ENCODE results near the gene RASD2.

RASD2 gene

DNA sequence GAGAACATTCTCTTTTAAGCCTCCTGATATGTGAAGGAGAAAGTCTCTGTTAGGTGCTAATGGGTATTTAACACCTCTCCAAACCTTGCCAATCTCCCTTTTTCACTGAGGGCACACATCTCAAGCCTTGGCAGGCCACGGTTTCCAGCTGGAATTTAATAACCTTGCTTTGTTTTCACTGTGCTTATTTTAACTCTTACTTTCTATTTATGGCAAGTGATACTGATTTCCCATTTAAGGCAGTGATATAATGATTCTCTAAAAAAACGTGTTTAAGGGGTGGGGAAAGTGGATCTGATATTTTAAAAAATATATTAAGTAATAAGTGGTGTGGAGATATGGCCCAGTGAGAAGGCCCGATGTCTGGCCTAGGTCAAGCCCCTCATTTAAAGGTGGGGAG lies 1.1 kb upstream of the RASD2 start:
- in situ Hi-C loops (cut with MboI; ENCODE audit: low sequenced_read_pairs): no loop called here

DNA sequence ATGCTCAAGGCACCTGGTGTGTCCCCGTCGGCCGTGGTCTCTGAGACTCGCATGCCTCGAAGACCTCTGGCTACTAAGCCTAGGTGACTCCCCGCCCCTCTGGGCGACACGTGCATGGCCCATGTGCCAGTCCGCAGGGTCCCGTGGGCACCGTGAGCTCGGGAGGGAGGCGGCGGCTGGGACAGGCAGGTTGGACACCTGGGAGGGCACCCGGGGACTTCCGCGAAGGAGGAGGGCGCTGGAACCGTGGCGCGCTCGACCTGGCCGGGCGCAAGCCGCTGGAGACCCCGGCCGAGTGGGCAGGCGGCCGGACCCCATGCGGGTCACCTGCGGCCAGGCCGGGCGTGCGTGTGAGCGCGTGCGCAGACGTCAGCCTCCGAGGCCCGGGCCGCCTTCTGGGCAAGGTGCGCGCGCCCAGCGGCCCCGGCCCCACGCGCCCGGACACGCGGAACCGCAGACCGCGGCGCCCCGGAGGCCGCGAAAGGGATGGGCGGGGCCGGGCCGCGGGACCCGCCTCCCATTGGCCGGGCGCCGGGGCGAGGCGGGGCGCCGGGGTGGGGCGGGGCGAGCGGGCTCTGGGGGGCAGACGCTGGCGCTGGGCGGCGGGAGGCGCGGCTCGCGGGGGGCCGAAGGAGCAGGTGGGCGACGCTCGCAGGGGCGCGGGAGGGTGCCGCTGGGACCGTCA lies 579 bp upstream of the RASD2 start:
- in situ Hi-C loops (cut with MboI; ENCODE audit: low sequenced_read_pairs): no loop called here

DNA sequence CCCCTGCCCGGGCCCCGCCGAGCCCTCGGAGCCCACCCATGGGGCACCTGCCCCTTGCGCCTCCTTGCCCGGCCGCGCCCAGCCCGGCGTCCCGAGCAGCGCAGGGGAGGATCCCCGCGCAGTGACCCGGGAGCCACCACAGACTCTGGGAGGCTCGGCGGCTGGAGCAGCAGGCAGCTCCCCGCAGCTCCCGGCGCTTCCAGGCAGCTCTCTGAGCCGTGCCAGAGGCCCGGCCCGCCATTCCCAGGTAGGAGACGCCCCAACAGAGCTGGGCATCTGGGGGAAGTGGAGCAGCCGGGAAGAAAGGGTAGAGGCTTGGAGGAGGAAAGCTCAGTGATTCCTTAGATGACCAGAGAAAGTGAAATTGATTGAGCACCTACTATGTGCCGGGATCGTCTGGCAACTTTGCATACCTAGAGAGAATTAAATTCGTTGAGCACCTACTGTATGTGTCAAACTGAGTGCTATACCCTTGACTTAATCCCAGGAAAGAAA lies 670 bp downstream of the RASD2 start:
- in situ Hi-C loops (cut with MboI; ENCODE audit: low sequenced_read_pairs): no loop called here

DNA sequence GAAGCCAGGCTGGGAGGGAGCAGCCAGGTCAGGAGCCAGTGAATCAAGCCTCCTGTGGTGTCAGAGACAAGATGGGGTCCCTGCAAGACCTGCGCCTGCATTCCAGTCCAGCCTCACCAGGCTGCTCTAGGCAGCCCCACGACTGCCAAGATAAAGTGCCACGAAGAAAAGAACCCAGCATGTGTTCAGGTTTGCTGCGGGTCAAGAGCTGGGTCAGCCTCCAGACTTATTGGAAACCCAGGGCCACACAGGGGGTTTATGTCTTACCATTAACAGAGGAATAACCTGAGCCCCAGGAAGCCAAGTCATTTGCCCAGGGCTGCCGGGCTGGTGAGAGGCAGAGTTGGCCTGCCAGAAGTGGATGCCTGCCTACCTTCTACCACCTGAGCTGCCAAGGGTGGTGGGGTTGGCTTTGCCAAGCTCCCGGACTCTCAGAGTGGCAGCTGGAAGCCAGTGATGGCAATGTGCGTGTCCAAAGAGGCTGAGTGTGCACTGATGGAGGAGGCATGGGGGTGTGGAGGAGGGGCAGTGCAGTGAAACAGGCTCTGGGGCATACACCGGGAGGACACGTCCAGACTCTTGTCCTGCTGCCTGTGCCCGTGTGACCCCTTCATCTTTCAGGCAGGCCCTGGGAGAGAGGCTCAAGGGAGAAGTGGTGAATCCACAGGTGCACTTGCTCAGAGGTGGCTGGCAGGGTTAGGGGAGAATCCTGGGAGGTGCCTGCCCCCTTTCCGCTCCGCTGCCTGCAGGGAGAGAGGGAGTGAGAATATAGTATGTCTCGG lies 1.7 kb downstream of the RASD2 start:
- in situ Hi-C loops (cut with MboI; ENCODE audit: low sequenced_read_pairs): no loop called here

DNA sequence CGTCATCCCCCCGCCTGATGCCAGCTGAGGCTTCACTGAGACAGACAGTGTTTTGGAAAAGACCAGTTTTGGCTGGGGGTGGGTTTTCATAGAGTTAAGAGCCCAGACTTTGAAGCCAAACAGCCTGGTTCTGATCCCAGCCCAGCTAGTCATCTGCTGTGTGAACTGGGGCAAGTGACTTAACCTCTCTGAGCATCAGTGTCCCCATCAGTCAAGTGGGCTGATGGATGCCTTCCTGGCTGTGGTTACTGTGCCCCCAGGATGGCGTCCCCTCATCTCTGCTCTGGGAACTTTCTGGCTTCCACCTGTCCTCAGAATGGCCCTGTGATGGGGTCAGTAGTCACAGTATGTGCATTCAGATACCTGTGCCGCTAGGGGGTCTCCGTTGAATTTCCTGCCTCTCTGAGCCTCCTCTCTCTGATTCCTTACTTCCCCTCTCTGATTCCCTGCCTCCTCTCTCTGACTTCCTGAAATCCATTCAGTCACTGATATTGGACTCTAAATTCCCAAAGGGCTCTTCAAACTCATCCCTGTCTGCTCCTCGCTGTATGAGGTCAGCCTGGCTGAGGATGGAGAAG lies 2.4 kb downstream of the RASD2 start:
- in situ Hi-C loops (cut with MboI; ENCODE audit: low sequenced_read_pairs): no loop called here

DNA sequence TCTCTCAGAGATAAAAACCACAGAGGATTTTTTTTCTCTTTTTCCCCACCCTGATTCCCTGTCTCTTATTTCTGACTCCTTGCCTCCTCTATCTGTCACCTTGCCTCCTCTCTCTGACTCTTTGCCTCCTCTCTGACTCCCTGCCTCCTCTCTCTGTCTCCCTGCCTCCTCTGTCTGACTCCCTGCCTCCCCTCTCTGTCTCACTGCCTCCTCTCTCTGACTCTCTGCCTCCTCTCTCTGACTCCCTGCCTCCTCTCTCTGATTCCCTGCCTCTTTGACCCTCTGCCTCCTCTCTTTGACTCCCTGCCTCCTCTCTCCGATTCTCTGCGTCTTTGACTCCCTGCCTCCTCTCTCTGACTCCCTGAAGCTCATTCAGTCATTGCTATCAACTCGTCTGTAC lies 3.1 kb downstream of the RASD2 start:
- in situ Hi-C loops (cut with MboI; ENCODE audit: low sequenced_read_pairs): no loop called here

DNA sequence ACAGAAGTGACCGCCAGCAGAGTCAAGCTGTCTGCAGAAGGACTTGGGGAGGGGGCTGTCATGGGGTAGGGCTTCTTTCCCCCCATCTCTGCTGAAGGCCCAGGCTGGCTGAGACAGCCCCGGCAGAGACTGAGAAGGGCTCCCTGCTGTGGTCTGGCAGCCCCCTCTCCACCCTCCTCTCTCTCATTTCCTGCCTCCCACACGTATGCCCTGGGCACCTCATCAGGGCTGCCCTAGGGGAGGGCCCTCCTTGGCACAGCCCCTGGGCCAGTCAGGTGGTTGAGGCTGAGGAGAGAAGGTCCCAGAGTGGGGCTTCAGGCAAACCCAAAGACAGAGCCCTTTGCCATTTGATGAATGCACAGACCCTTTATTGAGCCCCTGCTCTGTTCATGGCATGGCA lies 3.6 kb downstream of the RASD2 start:
- in situ Hi-C loops (cut with MboI; ENCODE audit: low sequenced_read_pairs): no loop called here

DNA sequence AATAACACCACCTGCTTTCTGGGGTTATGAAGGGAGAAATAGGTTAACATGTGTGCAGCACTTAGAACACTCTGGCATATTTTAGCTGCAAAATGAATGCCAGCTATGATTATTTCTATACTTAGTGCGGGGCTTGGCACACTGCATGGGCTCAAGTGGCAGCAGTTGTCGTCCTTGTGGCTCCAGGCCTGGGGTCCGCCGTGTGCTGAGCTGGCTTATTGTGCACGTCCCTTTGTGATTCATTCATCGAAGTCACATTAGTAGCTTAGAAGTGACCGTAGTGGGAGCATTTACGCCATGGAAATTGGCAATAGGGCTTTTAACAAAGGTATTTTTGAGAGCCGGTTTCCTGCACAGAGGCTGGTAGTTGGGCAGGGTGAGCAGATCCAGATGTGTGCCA lies 4.2 kb downstream of the RASD2 start:
- in situ Hi-C loops (cut with MboI; ENCODE audit: low sequenced_read_pairs): no loop called here

DNA sequence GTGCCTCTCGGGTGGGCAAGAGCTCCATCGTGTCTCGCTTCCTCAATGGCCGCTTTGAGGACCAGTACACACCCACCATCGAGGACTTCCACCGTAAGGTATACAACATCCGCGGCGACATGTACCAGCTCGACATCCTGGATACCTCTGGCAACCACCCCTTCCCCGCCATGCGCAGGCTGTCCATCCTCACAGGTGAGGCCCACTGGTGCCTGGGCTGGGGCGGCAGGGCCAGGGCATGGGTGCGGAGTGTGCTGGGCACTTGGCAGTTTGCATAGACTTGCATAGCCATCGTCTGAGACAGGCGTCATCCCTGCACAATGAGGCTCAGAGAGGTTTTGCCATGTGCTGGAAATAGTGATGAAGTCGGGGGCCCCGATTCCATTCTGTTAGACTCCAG lies 6.3 kb downstream of the RASD2 start:
- in situ Hi-C loops (cut with MboI; ENCODE audit: low sequenced_read_pairs): no loop called here

DNA sequence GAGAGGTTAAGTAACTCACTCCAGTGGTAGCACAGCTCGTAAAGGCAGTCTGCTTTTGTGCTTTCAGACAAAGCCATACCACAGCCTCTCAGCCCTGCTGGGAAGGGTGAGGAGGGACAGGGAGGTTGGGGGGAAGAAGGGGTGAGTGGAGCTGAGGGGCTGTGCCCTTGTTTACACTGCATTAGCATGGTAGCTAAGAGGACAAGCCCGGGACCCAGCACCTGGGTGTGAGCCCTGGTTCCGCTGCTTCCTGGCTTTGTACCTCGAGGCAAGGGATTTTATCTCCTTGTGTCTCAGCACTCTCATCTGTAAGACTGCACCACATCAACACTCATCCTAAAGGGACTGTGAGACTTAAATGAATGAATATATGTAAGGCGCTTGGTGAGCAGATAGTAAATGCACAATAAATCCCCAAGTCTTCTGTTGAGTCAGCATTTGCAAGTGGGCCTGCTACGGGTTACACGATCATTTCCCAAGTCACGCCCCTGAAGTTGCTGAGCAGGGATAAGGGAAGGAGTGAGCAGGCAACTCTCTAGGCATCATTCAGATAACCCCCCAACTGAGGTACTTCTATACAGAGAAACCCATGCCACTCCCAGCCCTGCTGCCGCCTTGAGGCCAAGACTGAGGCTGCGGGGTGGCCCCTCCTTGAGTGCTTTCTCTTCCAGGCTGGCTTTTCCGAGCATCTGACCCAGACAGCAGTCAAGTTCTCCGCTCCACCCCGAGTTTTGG lies 7.5 kb downstream of the RASD2 start:
- in situ Hi-C loops (cut with MboI; ENCODE audit: low sequenced_read_pairs): no loop called here

DNA sequence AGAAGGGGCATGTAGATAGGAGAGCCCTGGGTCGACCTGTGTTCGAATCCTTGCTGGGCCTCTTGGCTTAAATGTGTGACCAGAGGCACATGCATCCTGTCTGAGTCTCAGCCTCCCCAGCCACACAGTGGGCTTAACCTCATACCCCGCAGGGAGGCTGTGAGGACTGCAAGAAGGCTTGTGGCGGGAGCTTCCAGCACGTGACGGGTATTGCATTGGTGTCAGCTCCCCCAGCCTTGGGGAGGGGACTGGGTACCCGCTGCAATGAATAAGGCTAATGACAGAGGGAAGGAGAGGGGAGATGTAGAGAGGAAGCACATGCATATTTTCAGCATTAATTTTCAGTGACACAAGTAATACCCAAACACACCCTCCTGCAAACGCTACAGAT lies 8.1 kb downstream of the RASD2 start:
- in situ Hi-C loops (cut with MboI; ENCODE audit: low sequenced_read_pairs): no loop called here

DNA sequence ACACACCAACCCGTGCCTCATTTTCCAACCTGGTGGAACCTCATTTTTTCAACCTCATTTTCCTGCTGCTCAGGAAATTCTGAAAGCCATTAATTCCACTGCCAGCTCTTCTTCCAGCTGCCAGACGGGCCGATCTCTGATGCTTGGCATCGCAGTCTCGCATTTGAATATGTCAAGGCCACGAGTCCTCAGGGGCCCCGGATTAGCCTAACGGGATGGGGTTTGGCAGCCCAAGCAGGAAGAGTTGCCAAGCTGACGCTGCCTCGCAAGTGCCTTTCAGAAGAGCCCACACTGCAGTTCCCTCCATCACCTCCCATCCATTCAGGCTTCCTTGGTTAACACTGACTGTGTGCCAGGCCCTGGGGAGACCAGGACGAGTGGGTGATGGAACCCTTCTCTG lies 8.7 kb downstream of the RASD2 start:
- in situ Hi-C loops (cut with MboI; ENCODE audit: low sequenced_read_pairs): no loop called here

DNA sequence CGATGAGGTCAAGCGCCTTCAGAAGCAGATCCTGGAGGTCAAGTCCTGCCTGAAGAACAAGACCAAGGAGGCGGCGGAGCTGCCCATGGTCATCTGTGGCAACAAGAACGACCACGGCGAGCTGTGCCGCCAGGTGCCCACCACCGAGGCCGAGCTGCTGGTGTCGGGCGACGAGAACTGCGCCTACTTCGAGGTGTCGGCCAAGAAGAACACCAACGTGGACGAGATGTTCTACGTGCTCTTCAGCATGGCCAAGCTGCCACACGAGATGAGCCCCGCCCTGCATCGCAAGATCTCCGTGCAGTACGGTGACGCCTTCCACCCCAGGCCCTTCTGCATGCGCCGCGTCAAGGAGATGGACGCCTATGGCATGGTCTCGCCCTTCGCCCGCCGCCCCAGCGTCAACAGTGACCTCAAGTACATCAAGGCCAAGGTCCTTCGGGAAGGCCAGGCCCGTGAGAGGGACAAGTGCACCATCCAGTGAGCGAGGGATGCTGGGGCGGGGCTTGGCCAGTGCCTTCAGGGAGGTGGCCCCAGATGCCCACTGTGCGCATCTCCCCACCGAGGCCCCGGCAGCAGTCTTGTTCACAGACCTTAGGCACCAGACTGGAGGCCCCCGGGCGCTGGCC lies 11.0 kb downstream of the RASD2 start:
- in situ Hi-C loops (cut with MboI; ENCODE audit: low sequenced_read_pairs): no loop called here

DNA sequence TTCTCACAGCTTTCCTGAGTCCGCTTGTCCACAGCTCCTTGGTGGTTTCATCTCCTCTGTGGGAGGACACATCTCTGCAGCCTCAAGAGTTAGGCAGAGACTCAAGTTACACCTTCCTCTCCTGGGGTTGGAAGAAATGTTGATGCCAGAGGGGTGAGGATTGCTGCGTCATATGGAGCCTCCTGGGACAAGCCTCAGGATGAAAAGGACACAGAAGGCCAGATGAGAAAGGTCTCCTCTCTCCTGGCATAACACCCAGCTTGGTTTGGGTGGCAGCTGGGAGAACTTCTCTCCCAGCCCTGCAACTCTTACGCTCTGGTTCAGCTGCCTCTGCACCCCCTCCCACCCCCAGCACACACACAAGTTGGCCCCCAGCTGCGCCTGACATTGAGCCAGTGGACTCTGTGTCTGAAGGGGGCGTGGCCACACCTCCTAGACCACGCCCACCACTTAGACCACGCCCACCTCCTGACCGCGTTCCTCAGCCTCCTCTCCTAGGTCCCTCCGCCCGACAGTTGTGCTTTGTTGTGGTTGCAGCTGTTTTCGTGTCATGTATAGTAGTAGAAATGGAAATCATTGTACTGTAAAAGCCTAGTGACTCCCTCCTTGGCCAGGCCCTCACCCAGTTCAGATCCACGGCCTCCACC lies 11.7 kb downstream of the RASD2 start:
- in situ Hi-C loops (cut with MboI; ENCODE audit: low sequenced_read_pairs): no loop called here

DNA sequence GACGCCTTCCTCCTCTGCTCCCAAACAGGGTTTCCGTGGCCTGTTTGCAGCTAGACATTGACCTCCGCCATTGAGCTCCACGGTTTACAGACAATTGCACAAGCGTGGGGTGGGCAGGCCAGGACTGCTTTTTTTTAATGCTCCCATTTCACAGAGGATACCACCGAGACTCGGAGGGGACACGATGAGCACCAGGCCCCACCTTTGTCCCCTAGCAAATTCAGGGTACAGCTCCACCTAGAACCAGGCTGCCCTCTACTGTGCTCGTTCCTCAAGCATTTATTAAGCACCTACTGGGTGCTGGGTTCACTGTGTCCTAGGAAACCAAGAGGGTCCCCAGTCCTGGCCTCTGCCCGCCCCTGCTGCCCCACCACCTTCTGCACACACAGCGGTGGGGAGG lies 12.2 kb downstream of the RASD2 start:
- in situ Hi-C loops (cut with MboI; ENCODE audit: low sequenced_read_pairs): no loop called here

DNA sequence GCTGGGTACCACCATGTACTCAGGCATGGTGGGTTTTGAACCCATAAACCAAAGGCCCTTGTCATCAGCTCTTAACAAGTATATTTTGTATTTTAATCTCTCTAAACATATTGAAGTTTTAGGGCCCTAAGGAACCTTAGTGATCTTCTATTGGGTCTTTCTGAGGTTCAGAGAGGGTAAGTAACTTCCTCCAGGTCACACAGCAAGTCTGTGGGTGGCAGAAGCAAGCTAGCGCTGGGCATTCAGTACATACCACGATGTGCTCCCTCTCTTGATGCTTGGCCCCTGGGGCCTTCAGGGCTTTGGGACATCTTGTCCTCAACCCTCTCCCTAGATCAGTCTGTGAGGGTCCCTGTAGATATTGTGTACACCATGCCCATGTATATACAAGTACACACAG lies 12.7 kb downstream of the RASD2 start:
- in situ Hi-C loops (cut with MboI; ENCODE audit: low sequenced_read_pairs): no loop called here

DNA sequence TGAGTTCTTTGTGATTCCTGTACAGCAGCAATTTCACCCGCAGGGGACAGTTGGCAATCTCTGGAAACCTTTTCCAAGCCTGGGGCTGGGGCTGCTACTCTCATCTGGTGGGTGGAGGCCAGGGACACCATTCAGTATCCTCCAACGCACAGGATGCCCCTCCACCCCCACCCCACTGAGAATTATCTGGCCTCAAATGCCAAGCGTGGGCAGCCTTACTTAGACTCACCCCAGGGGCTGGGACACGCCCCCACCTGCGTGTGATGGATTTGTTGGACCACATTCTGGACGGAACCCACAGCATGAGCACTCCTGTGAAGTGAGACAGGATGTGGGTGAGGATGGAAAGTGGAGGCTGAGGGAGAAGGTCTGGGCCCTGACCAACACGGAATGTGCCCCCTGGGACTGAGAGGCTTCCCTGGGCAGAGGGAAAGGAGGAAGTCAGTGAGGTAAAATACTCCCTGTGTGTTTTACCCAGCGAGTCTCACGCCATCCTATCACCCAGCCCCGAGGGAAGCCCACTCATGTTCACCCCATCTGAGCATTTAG lies 13.7 kb downstream of the RASD2 start:
- in situ Hi-C loops (cut with MboI; ENCODE audit: low sequenced_read_pairs): no loop called here

DNA sequence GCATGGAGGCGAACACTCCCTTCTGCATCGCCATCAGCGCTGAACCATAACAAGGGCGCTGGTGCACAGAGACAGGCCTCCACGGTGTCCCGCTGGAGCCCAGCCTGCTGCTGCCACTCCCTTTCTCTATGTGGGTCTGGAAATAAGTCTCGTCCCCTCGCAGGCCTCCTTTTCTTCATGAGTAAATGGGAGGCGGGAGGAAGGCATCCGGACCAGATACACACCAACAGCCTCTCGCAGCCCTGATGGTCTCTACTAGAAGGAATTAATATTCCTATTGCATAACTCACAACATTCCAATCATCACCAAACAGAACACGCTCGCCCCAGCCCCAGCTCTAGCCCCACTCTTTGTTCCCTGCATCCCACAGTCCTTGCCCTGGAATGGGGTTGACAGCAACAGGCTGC lies 14.9 kb downstream of the RASD2 start:
- in situ Hi-C loops (cut with MboI; ENCODE audit: low sequenced_read_pairs): no loop called here

DNA sequence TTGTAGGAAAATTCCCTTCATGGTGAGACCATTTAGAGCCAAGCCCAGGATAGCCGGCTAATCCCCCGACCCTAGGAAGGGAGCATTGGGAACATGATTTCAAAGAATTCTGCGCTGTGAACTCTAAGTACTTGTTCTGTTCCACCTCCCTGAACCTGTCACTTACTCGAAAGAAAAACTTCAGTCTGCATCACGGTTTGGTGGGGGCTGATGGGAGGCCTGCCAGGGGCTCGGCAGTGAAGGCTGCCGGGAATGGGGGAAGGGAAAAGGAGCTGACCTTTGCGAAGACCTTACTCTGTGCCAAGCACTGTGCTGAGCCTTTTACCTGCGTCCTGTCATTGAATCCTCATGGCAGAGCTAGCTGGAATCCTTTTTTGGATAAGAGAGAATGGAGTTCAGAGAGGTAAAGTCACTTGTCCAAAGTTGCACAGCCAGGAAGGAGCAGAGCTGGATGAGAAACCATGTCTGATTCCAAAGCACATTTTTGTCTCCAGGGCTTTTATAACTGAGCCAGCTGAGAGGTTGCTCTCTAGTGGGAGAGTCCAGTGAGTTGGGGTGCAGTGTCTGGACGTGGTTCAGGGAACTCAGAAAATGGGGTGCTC lies 15.4 kb downstream of the RASD2 start:
- in situ Hi-C loops (cut with MboI; ENCODE audit: low sequenced_read_pairs): no loop called here

DNA sequence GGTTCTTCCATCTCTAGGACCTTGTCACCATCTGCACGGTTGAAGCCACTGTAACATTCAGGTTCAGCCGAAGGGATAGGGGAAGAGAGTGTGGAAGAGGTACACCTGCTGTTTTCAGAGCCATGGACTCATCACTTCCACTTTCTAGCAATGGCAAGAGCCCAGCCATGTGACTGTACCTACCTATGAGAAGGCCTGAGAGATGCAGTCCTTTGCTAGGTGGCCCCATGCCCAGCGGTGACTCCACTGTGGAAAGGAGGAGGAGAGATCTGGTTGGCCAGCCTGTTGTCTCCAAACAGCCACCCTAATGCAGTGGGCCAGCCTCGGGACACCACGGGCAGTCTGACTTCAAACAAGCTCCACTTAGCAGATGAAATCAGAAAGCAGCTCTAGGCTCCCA lies 16.0 kb downstream of the RASD2 start:
- in situ Hi-C loops (cut with MboI; ENCODE audit: low sequenced_read_pairs): no loop called here

Measured in HL-60/S4 treated with phorbol 12-myristate 13-acetate at 8.2 ng/mL for 4 days and 3 days (cell line).